Measurements from ENCODE around the gene RPA3. TPM values are rescaled to one million over a fixed set of nuclear protein-coding genes. Genes with fewer than 3 reads are reported as not detected.

RPA3 gene
- total and polyA plus RNA-seq, 2 donors (not counting 3 experiments of a cell fraction or from before 2014, with no cell fraction given): 15.6 to 34.4 TPM

DNA sequence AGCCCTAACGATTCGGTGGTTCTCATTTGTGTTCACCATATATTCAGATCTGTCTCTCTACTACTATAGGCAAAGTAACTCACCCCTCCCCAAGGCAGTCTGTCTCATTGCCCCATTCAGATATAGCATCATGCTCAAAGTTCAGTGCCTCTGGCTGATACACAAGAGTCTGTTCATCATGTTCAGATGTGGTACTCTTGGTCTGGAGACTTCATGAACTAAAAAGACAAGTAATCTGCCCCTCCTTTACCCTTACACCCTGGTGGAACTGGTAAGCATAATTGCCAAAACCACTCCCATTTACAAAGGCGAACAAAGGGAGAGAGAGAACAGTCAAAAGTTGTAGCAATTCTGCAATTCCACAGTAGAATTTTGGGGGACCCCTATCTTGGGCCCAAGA lies 47.9 kb downstream of the RPA3 start:
- H4K20me1 ChIP-seq (replicated peaks; ENCODE audit: control insufficient read depth, extremely low read depth, insufficient read depth, low read length): no peaks in the 10 kb centered on the region
- no peak overlapping the region for H2AFZ ChIP-seq (ENCODE audit: low read depth, low read length)
- H3K36me3 ChIP-seq (ENCODE audit: control insufficient read depth in 2 of 2, extremely low read depth in 1 of 2, insufficient read depth in 2 of 2, low read length in 2 of 2): no peaks in the 10 kb centered on the region
- H3K9me1 ChIP-seq (replicated peaks; ENCODE audit: control insufficient read depth, extremely low read depth, insufficient read depth, low read length): no peaks in the 10 kb centered on the region
- DNase-seq (ENCODE audit: low read depth, low spot score) (no peak), FAIRE-seq (no peak)
- TF ChIP-seq GATA2 (IDR thresholded peaks at IDR 0.05; ENCODE audit: insufficient read depth, insufficient read length, low read depth, low read length) (no peak), FOS (IDR thresholded peaks at IDR 0.05; ENCODE audit: borderline replicate concordance, insufficient read depth, low read length) (no peak), EZH2 (IDR thresholded peaks at IDR 0.05; ENCODE audit: borderline replicate concordance, low read depth, low read length, severe bottlenecking) (no peak), POLR2AphosphoS5 (IDR thresholded peaks at IDR 0.05; ENCODE audit: insufficient read depth, low read depth, low read length) (no peak)
- TF ChIP-seq, protein P1, sequence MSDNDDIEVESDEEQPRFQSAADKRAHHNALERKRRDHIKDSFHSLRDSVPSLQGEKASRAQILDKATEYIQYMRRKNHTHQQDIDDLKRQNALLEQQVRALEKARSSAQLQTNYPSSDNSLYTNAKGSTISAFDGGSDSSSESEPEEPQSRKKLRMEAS (IDR thresholded peaks at IDR 0.05; ENCODE audit: insufficient read depth, insufficient read length): no peak
- TF ChIP-seq, protein P2, sequence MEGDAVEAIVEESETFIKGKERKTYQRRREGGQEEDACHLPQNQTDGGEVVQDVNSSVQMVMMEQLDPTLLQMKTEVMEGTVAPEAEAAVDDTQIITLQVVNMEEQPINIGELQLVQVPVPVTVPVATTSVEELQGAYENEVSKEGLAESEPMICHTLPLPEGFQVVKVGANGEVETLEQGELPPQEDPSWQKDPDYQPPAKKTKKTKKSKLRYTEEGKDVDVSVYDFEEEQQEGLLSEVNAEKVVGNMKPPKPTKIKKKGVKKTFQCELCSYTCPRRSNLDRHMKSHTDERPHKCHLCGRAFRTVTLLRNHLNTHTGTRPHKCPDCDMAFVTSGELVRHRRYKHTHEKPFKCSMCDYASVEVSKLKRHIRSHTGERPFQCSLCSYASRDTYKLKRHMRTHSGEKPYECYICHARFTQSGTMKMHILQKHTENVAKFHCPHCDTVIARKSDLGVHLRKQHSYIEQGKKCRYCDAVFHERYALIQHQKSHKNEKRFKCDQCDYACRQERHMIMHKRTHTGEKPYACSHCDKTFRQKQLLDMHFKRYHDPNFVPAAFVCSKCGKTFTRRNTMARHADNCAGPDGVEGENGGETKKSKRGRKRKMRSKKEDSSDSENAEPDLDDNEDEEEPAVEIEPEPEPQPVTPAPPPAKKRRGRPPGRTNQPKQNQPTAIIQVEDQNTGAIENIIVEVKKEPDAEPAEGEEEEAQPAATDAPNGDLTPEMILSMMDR (IDR thresholded peaks at IDR 0.05; ENCODE audit: extremely low read depth in 1 of 2, insufficient read depth in 1 of 2, low read depth in 1 of 2, low read length in 2 of 2): no peak
- ChIA-PET POLR2A (no interaction called here), CTCF (interaction anchor here (1.9 kb wide), 1 partner anchor 11 kb away, joined by 9 read pairs; no protein-coding TSS in a partner anchor)
- dilution Hi-C loops (cut with MboI; ENCODE audit: extremely low pct_ligation_motif_present, low sequenced_read_pairs): no loop called here
- intact Hi-C loops (cut with micrococcal nuclease): no loop called here
- no peaks in the 10 kb centered on the region for H3K79me2 ChIP-seq (ENCODE audit: control insufficient read depth, insufficient read depth, low read length)
- H3K4me1 ChIP-seq (ENCODE audit: control insufficient read depth, extremely low read depth, insufficient read depth, low read length): peaks cover 5% of the 10 kb centered on the region
- no peak overlapping the region for H3K9ac ChIP-seq (replicated peaks; ENCODE audit: extremely low read depth, insufficient read depth, low read length)
- BruUV-seq (replicated peaks): no TSS peak
- no peaks in the 10 kb centered on the region for H3K27me3 ChIP-seq (ENCODE audit: control insufficient read depth in 2 of 2, insufficient read depth in 2 of 2, low read length in 2 of 2)
- no peaks in the 10 kb centered on the region for H3K9me3 ChIP-seq (replicated peaks; ENCODE audit: control insufficient read depth, insufficient read depth, low read length)
- H3K4me2 ChIP-seq (ENCODE audit: insufficient read depth, low read length): no peak overlapping the region
- no peak overlapping the region for H3K27ac ChIP-seq (ENCODE audit: insufficient read depth, low read depth, low read length)
- no peak overlapping the region for H3K4me3 ChIP-seq (replicated peaks in 1 of 3; ENCODE audit: insufficient read depth in 1 of 3, low read depth in 1 of 3, low read length in 3 of 3)
